Measurements from ENCODE around the gene RPTOR. TPM values are rescaled to one million over a fixed set of nuclear protein-coding genes. Genes with fewer than 3 reads are reported as not detected.

RPTOR gene
- polyA plus RNA-seq, 1 donor from 2014 or later, result 8.0 TPM

GRCh38 chr17:80705988-80706387 is 161.3 kb downstream of the RPTOR start:
- H2AFZ ChIP-seq (ENCODE audit: low read depth, low read length), result no peak overlapping the region
- H3K27me3 ChIP-seq (ENCODE audit: insufficient read depth, low read depth, low read length), result no peaks in the 10 kb centered on the region
- no peak overlapping the region for H3K4me3 ChIP-seq (ENCODE audit: low read length)
- H3K9me2 ChIP-seq (ENCODE audit: insufficient read depth, low read length), result no peaks in the 10 kb centered on the region
- no peak for TF ChIP-seq CTCF (IDR thresholded peaks at IDR 0.05; ENCODE audit: poor library complexity, severe bottlenecking)
- TF ChIP-seq RAD21 (conservative IDR thresholded peaks at IDR 0.05), result no peak
- TF ChIP-seq EP300 (conservative IDR thresholded peaks at IDR 0.05; ENCODE audit: poor library complexity, severe bottlenecking), result no peak
- no peak for TF ChIP-seq POLR2AphosphoS5 (IDR thresholded peaks at IDR 0.05)
- TF ChIP-seq MXI1 (conservative IDR thresholded peaks at IDR 0.05; ENCODE audit: poor library complexity, severe bottlenecking), result no peak
- no peak for TF ChIP-seq EZH2 (IDR thresholded peaks at IDR 0.05; ENCODE audit: borderline replicate concordance, insufficient read depth, low read length, poor library complexity, severe bottlenecking)
- no peak for TF ChIP-seq TAF1 (IDR thresholded peaks at IDR 0.05; ENCODE audit: low read depth)
- TF ChIP-seq SMC3 (conservative IDR thresholded peaks at IDR 0.05; ENCODE audit: poor library complexity), result no peak
- TF ChIP-seq REST (IDR thresholded peaks at IDR 0.05; ENCODE audit: borderline replicate concordance), result no peak
- no peaks in the 10 kb centered on the region for H3K9me3 ChIP-seq (ENCODE audit: low read length)
- H3K9ac ChIP-seq (ENCODE audit: low read length), result no peak overlapping the region
- H3F3A ChIP-seq (ENCODE audit: insufficient read depth, low read length, poor library complexity, severe bottlenecking), result no peaks in the 10 kb centered on the region
- no peak overlapping the region for H3K4me2 ChIP-seq (ENCODE audit: low read length)
- H3K36me3 ChIP-seq (ENCODE audit: insufficient read depth, low read length), result no peaks in the 10 kb centered on the region
- no peak overlapping the region for H3K27ac ChIP-seq (ENCODE audit: low read length)
- H4K20me1 ChIP-seq (ENCODE audit: insufficient read depth), result no peaks in the 10 kb centered on the region
- no peaks in the 10 kb centered on the region for H3K79me2 ChIP-seq (replicated peaks; ENCODE audit: insufficient read depth, low read length)

GRCh38 chr17:80706463-80706867 is 161.8 kb downstream of the RPTOR start:
- no peaks in the 10 kb centered on the region for H3K9me2 ChIP-seq (ENCODE audit: insufficient read depth, low read length)
- no peaks in the 10 kb centered on the region for H3K9me3 ChIP-seq (ENCODE audit: low read length)
- no peaks in the 10 kb centered on the region for H3K27me3 ChIP-seq (ENCODE audit: insufficient read depth, low read depth, low read length)
- H3F3A ChIP-seq (ENCODE audit: insufficient read depth, low read length, poor library complexity, severe bottlenecking), result no peaks in the 10 kb centered on the region
- no peak overlapping the region for H3K27ac ChIP-seq (ENCODE audit: low read length)
- H3K36me3 ChIP-seq (ENCODE audit: insufficient read depth, low read length), result no peaks in the 10 kb centered on the region
- H4K20me1 ChIP-seq (ENCODE audit: insufficient read depth), result no peaks in the 10 kb centered on the region
- TF ChIP-seq SMC3 (conservative IDR thresholded peaks at IDR 0.05; ENCODE audit: poor library complexity) (no peak), POLR2AphosphoS5 (IDR thresholded peaks at IDR 0.05) (no peak), RAD21 (conservative IDR thresholded peaks at IDR 0.05) (no peak), EZH2 (IDR thresholded peaks at IDR 0.05; ENCODE audit: borderline replicate concordance, insufficient read depth, low read length, poor library complexity, severe bottlenecking) (no peak), MXI1 (conservative IDR thresholded peaks at IDR 0.05; ENCODE audit: poor library complexity, severe bottlenecking) (no peak), EP300 (conservative IDR thresholded peaks at IDR 0.05; ENCODE audit: poor library complexity, severe bottlenecking) (no peak), REST (IDR thresholded peaks at IDR 0.05; ENCODE audit: borderline replicate concordance) (no peak), TAF1 (IDR thresholded peaks at IDR 0.05; ENCODE audit: low read depth) (no peak), CTCF (IDR thresholded peaks at IDR 0.05; ENCODE audit: poor library complexity, severe bottlenecking) (no peak)
- no peak overlapping the region for H3K4me3 ChIP-seq (ENCODE audit: low read length)
- no peaks in the 10 kb centered on the region for H3K79me2 ChIP-seq (replicated peaks; ENCODE audit: insufficient read depth, low read length)
- H2AFZ ChIP-seq (ENCODE audit: low read depth, low read length), result no peak overlapping the region
- no peak overlapping the region for H3K9ac ChIP-seq (ENCODE audit: low read length)
- no peak overlapping the region for H3K4me2 ChIP-seq (ENCODE audit: low read length)
